ENCODE data around the gene UST.
"Not testable (repeated sequence)": the region's sequence is repeated elsewhere in the genome, so short reads cannot be mapped to it uniquely, and the experiment has no call there.

The UST gene

DNA sequence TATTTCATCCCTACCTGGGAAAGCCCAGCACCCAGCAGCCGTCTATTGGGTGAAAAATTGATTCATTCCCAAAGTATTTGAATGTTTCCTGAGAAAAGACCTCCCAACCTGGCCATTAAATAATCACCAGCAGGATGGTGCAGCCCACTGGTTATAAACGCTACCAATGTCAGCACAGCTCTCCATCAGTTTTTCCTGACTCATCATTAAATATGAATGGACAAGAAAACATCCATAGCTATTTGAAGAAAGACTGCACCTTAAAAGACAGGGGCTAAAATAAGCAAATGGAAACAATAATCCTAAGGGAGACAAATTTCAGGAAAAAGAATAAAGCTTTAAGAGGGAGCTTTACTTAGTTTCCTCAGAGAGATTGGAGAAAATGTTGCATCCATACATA, 261.9 kb downstream of the UST start:
- no peak for DNase-seq (ENCODE audit: low spot score)

DNA sequence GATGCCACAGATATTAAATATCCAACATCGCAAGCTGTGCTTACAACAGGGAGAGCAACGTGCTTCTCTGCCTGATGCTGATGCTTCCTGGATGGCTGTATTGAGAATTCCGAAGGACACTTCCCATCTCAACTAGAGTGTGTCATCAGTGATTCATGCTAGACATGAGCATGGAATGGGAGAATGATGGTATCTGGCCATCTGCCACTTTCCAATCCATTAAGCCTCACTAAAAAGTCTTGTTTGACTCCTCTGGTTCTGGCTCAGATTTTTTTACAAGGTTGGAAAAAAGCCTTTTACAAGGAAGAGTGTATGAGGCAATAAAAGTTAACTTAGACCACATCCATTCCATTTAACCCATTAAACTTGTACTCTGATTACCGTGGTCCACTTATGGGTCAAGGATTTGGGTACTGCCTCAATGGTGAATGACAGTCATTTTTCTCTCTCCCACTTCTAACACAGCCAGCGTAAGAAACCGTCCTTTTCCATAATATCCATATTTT, 265.3 kb downstream of the UST start:
- no peak for DNase-seq (ENCODE audit: low spot score)

GRCh38 chr6:149013586-149014344, 266.9 kb downstream of the UST start:
- no peak for DNase-seq (ENCODE audit: low spot score)

DNA sequence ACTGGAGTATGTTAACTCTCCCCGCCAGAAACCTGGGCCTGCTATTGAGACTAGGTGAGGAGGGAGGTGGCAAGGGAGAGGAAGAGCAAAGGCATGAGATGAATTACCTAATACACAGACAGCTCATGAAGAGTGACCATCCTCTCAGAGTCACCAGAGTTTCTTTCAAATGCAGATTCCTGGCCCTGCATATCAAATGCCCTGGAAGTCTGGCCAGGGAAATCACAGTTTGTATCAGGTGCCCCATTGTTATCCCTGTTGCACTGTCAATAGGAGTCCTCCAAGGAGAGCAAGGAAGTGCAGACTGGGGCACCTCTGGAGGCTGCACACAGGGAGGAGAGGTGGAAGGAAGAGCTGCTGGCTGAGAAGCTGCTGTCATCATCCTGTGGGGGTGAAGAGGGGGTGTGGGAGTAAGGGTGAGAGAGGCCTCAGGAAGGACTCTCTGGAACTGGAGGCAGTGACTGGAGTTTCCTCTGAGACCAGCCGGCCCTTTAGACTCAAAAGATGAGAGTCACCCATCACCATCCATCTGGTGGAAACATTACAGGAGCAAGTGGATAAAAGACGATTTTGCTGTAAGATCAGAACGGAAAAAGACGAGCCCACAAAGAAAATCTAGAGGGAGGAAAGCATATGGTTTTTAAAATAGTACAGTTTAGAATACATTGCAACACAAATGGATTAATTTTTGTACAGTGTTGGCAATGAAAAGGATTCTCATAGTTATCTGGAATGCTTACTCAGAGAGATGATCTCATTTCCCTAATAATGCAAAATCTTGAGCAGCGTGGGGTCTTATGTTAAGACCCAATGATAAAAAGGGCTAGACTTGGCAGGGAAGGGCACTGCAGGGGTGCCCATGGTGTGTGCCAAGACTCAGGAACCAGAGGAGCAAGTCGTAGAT, 268.1 kb downstream of the UST start:
- DNase-seq (ENCODE audit: low spot score): no peak

DNA sequence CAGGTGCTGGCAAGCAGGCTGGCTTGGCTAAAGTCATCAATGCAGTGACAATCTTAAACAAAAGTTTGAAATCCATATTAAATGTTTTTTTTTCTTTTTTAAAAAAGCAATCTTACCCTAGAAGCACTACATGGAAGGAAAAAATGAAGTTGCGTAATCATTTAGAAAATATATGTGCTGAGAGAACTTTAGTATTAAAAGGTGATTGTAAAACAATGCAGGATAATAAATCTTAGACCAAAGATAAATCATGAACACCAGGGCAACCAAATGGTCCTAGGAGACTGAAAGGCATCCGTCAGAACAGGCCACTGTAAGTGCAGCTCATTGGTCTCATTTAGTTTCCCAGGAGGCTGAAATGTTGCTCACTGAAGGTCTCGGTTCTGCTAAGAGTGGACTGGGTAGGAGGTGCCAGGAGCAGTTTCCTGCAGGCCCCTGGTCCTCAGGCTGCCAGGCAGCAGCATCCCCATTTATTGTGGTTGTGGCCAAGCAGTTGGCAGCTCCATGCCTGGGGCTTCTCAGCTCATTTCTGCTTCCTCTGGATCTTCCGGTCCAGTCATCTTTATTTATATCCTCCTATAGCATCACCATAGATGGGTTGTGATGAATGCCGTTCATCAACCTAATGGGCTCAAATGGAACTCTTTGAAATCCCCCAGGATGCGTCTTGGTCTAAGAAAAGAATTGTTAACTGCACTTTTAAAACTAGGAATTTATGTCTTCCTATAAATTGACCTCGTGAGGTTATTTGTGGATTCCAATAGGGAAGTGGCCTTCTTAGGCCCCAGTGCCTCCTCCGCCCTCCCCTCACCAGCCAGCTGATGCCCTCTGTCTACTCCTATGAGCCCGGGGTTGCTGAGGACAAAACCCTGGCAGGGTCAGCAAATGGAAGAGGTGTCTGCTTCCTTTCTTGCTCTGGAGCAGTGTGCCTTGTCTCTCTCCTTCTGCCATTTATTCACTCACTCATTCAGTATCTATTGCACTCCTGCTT, 269.0 kb downstream of the UST start:
- DNase-seq (ENCODE audit: low spot score): peak; percentile 63

- no peak for DNase-seq (ENCODE audit: low spot score)
These were observed 269.9 kb downstream of the UST start for GRCh38 chr6:149016716-149017115.

- no peak for DNase-seq (ENCODE audit: low spot score)
These were observed 273.5 kb downstream of the UST start for GRCh38 chr6:149020319-149020718.

- no peak for DNase-seq (ENCODE audit: low spot score)
These were observed 277.5 kb downstream of the UST start for GRCh38 chr6:149024361-149024760.

- DNase-seq (ENCODE audit: low spot score): no peak
These were observed 278.2 kb downstream of the UST start for GRCh38 chr6:149025061-149025460.

- DNase-seq (ENCODE audit: low spot score): no peak
These were observed 279.7 kb downstream of the UST start for GRCh38 chr6:149026530-149026942.

DNA sequence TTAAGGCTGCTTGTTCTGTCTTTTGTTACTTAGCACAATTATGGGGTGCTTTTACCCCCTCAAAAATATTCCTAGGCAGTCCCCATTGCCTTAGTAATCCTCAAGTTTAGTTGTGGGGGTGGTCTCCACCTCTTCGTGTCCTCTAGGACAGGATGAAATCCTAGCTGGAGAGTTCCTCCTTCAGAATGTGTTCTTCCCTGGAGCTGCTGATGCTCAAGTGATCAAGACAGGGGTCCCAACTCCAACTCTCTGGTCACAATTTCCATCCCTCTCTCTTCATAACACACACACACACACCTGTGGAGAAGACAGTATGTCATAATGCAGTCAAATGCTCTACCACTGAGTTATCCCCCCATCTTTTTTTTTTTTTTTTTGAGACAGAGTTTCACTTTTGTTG, 280.7 kb downstream of the UST start:
- DNase-seq (ENCODE audit: low spot score): no peak

- DNase-seq (ENCODE audit: low spot score): peak; percentile 96
These were observed 282.1 kb downstream of the UST start for GRCh38 chr6:149028767-149029405.

GRCh38 chr6:149031201-149031858, 284.5 kb downstream of the UST start:
- no peak for DNase-seq (ENCODE audit: low spot score)

DNA sequence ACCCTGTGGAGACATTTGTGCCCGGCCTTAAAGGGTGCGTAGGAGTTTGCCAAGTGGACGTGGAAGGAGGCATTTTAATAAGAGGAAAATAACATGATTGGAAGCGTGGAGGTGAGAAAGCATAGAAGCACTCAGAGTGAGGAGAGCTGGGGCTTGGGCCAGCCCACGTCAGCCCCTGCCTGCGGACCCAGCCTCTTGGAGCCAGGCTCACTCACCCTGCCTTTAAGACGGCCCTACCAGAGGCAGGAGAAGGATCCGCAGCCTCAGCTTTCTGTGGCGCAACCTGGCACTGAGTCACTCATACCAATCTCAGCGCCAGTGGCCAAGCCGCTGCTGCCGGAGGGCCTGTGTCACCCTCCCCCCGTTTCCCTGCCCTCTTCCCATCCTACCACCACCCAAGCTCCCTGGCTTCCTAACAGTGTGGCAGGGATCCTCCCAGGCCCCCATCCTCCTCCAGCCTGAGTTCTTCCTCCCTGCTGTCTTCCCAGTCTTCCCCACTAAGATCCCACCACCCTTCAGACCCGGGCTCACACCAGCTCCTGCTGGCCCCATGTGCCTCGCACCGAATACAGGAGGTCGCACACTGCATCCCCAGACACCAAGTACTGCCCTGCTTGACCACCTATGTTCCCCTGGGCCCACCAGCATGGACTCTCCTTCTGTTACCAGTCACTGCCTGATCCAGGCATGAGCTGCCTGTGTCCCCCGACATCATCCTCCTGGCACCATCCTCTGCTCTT, 285.2 kb downstream of the UST start:
- no peak for DNase-seq (ENCODE audit: low spot score)

DNA sequence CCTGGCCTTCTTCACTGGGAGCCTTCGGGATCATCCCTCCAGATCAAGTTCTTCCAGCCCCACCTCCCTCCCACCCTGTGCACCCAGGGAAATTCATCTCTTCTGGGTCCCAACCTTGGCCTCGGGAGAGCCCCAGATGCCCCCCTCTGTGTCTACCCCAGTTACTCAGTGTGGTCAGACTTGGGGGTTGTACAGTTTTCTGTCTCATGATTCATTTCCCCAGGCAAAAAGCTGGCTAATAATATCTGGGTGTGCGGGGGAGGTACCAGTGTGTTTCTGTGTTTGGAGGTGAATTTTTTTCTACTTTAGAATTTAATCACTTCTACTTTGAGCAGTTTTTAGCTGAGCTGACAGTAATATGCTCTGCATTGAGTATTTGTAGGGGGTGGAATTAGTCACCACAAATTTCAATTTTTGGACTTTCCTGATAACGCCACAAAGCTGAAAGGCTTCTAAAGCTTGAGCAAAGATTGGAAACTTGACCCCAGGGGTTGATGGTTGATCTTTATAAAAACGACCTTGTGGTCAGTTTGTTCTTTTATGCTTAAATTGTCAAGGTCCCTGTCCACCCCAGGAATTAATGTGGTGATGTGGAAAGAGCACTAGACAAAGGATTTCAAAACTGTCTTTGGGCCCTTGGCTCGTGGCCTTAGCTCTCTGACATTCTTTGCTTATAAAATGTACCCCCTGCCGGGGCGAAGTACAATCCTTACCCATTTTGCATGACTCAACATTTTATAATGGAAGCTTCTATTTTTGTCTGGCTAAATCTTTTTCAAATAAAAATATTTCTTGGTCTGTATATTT, 286.0 kb downstream of the UST start:
- peak; percentile 60 for DNase-seq (ENCODE audit: low spot score)

DNA sequence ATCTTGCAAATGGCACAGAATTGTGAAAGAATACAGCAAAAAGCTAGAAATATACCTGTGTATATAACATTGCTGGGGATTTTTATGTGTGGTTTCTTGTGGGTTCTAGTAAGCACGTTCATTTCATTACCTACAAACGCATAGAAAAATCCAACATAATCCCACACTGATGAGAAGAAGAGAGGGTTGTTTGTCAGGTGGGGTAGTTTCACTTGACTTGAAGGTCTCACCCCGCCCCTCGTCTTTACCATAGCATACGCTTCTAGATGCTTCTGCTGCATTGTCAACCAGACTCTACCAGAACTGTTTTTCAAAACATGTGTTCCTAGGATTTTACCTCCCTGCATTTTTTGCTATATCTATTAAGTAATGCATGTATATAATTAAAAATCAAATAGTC, 286.6 kb downstream of the UST start:
- no peak for DNase-seq (ENCODE audit: low spot score)

- DNase-seq (ENCODE audit: low spot score): no peak
These were observed 288.9 kb downstream of the UST start for GRCh38 chr6:149035766-149036165.

GRCh38 chr6:149037051-149037671, 290.3 kb downstream of the UST start:
- no peak for DNase-seq (ENCODE audit: low spot score)

GRCh38 chr6:149039025-149039424, 292.2 kb downstream of the UST start:
- DNase-seq (ENCODE audit: low spot score): not testable (repeated sequence)
